PFSK-1 (cell line): ENCODE data around the gene TLR5.

Experiments
- FOXP2 ChIP-seq: optimal IDR thresholded peaks from 2 replicates; pipeline ENCODE3; 2011; ENCODE audit warnings: borderline replicate concordance, control low read depth, inconsistent platforms; ENCODE audit not compliant: insufficient read depth; ENCODE audit errors: extremely low read length, extremely low read depth
- POLR2AphosphoS5 ChIP-seq: IDR thresholded peaks from 2 replicates; pipeline ENCODE4 v1.6.1; 2012; ENCODE audit warnings: low read depth, mild to moderate bottlenecking, control low read depth, low read length, moderate library complexity
- SIN3A ChIP-seq: IDR thresholded peaks from 2 replicates; pipeline ENCODE4 v1.6.1; 2012; ENCODE audit warnings: mild to moderate bottlenecking, low read length, moderate library complexity, borderline replicate concordance; ENCODE audit not compliant: insufficient read depth
- TAF1 ChIP-seq: IDR thresholded peaks from 2 replicates; pipeline ENCODE4 v1.6.1; 2012; ENCODE audit warnings: low read length, control low read depth, borderline replicate concordance; ENCODE audit not compliant: insufficient read depth
- TF ChIP-seq, protein P1 (sequence below), 2 experiments: IDR thresholded peaks; 2 replicates each; pipeline versions ENCODE4 v1.6.1 to v1.8.0; 2011 to 2012; ENCODE audit warnings: low read depth in 2 of 2, low read length in 2 of 2, control low read depth in 1 of 2, inconsistent platforms in 1 of 2, mild to moderate bottlenecking in 1 of 2, moderate library complexity in 1 of 2; ENCODE audit not compliant: insufficient read depth in 1 of 2

DNA sequence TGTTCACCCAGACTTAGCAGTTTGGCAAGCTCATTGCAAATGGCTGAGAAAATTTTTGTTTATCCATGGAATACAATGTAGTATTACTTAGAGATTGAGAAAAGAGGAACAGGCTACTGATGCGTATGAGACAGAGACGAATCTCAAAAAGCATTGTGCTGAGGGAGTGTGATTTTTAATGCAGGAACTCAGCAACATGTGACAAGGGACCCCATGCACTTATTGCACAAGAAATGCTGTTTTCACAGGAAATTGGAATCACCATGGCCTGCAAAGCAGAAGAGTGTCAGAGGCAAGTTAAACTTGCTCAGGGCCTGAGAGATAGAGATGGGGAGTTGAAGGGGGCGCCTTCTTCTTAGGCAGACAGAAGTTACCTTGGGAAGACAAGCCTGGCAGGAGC, 32.6 kb upstream of the TLR5 start:
- TF ChIP-seq POLR2AphosphoS5, result no peak
- no peak for TF ChIP-seq SIN3A
- TF ChIP-seq, protein P1, sequence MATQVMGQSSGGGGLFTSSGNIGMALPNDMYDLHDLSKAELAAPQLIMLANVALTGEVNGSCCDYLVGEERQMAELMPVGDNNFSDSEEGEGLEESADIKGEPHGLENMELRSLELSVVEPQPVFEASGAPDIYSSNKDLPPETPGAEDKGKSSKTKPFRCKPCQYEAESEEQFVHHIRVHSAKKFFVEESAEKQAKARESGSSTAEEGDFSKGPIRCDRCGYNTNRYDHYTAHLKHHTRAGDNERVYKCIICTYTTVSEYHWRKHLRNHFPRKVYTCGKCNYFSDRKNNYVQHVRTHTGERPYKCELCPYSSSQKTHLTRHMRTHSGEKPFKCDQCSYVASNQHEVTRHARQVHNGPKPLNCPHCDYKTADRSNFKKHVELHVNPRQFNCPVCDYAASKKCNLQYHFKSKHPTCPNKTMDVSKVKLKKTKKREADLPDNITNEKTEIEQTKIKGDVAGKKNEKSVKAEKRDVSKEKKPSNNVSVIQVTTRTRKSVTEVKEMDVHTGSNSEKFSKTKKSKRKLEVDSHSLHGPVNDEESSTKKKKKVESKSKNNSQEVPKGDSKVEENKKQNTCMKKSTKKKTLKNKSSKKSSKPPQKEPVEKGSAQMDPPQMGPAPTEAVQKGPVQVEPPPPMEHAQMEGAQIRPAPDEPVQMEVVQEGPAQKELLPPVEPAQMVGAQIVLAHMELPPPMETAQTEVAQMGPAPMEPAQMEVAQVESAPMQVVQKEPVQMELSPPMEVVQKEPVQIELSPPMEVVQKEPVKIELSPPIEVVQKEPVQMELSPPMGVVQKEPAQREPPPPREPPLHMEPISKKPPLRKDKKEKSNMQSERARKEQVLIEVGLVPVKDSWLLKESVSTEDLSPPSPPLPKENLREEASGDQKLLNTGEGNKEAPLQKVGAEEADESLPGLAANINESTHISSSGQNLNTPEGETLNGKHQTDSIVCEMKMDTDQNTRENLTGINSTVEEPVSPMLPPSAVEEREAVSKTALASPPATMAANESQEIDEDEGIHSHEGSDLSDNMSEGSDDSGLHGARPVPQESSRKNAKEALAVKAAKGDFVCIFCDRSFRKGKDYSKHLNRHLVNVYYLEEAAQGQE (IDR thresholded peaks at IDR 0.05; ENCODE audit: insufficient read depth in 1 of 2, low read depth in 2 of 2, low read length in 2 of 2), result no peak
- TF ChIP-seq TAF1, result no peak
- no peak for TF ChIP-seq FOXP2
